Measurements from ENCODE around the gene THEMIS.

DNA sequence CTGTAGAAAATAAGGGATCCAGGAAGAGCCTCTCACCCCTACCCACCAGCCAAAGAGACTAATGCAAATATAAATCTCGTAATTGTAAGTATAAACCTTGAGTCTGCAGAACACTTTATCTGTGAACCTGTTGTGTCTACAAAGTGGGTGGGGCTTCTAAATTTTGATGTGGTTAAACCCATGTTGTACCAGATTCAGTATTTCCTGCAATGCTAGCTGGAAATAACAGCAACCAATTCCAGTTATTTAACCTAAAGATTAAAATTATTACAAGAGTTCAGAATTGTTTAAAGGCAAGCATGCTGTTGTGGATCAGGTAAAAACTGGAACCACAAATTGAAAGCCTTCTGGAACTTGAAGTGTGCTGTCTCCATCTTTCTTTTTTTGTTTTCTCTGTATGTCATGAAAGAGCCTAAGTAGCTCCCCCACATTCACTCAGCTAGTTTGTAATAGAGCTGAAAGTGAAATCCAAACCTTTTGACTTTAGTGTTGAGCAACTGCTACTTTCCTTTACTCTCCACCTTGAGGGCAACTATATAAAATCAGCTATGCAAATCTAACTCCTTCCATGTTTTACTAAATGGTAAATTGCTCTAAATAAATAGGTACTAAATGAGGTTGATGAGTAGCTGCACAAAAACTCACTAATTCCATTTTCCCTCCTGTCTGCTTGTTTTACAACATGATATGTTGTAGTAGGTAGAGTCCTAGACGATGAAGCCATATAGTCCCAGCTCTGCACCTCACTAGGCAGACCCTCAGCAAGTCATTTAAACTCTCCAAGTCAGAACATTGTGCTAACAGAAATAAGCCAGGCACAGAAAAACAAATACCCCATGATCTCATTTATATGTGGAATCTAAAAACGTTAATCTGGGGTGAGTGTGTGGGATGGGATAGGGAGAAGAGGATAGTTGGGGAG is 17.9 kb upstream of the THEMIS start:
- TF ChIP-seq, protein P1, sequence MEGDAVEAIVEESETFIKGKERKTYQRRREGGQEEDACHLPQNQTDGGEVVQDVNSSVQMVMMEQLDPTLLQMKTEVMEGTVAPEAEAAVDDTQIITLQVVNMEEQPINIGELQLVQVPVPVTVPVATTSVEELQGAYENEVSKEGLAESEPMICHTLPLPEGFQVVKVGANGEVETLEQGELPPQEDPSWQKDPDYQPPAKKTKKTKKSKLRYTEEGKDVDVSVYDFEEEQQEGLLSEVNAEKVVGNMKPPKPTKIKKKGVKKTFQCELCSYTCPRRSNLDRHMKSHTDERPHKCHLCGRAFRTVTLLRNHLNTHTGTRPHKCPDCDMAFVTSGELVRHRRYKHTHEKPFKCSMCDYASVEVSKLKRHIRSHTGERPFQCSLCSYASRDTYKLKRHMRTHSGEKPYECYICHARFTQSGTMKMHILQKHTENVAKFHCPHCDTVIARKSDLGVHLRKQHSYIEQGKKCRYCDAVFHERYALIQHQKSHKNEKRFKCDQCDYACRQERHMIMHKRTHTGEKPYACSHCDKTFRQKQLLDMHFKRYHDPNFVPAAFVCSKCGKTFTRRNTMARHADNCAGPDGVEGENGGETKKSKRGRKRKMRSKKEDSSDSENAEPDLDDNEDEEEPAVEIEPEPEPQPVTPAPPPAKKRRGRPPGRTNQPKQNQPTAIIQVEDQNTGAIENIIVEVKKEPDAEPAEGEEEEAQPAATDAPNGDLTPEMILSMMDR (IDR thresholded peaks at IDR 0.05; ENCODE audit: borderline replicate concordance, extremely low read depth, low read length, poor library complexity, severe bottlenecking) = no peak
- TF ChIP-seq EZH2 (IDR thresholded peaks at IDR 0.05; ENCODE audit: borderline replicate concordance, low read depth, low read length, severe bottlenecking) = no peak

Measured in DND-41 (cell line).